PC-3 (cell line): Measurements from ENCODE around the gene VAT1.

Experiments
- CTCF ChIP-seq: fragments of 300-600 bp; sonication (generic); conservative IDR thresholded peaks from 2 replicates; pipeline ENCODE4 v1.5.1; 2017; ENCODE audit warnings: antibody characterized with exemption, low read depth, mild to moderate bottlenecking, low read length
- EZH2 ChIP-seq: fragments of 300-600 bp; sonication (generic); IDR thresholded peaks from one replicate; pipeline ENCODE4 v1.6.1; 2017; ENCODE audit warnings: antibody characterized with exemption, mild to moderate bottlenecking, low read length; ENCODE audit not compliant: unreplicated experiment

- no peak for TF ChIP-seq CTCF
- TF ChIP-seq EZH2 = no peak
Observed at GRCh38 chr17:43044024-43044423, 21.8 kb upstream of the VAT1 start.
